Measurements from ENCODE around the gene WIPF2. TPM values are rescaled to one million over a fixed set of nuclear protein-coding genes. Genes with fewer than 3 reads are reported as not detected.
A peak's percentile ranks its signal among the peaks of the same experiment; 100 is the strongest.

The WIPF2 gene, protein sequence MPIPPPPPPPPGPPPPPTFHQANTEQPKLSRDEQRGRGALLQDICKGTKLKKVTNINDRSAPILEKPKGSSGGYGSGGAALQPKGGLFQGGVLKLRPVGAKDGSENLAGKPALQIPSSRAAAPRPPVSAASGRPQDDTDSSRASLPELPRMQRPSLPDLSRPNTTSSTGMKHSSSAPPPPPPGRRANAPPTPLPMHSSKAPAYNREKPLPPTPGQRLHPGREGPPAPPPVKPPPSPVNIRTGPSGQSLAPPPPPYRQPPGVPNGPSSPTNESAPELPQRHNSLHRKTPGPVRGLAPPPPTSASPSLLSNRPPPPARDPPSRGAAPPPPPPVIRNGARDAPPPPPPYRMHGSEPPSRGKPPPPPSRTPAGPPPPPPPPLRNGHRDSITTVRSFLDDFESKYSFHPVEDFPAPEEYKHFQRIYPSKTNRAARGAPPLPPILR
- 5.1 and 5.7 TPM in 2 replicates for total RNA-seq (2014; rRNA removed; shearing (Covaris generic))
- polyA plus RNA-seq (2015; cell fraction: cytosol; rRNA removed): 14.2 and 17.2 TPM in 2 replicates
- polyA plus RNA-seq (2015; cell fraction: nucleus; rRNA removed): 6.0 and 12.9 TPM in 2 replicates

DNA sequence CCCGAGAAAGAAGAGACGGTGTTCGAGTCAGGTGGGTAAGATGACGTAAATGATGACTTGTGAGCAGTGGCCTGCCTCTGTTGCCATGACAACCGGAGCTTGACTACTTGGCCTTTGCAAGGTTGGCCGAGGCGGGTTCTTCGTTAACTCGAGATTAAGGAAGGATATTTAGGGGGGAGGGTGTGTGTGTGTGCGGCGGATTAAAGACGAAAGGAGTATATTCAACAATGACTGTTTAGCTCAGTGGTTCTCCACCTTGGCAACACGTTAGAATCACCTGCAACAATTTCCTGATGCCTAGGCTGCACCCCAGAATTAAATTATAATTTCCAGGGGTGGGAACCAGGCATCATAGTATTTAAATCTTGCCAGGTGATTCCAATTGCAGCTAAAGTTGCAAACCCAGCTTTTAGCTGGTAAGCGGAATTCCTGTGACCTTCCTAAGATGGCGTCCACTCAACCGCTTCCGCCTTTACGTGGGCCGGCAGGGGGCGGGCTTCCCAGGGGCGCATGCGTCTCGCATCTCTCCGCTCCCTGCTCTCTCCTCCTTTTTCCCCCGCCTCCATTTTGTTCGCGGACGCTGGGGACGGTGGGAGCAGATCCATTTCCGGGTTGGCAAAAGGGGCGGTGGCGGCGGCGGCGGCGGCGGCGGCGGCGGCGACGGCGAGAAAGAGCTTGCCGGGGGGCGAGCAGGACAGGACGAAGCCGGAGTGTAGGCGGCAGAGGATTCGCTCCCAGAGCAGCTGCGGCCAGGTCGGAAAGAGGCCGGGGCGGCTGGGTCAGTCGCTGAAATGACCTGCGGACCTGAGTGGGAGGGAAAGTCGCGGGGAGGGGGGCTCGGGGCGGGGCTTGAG, at the start of gene WIPF2:
Gene WIPF2, plus strand, starts transcription at position 565 of the 854 bp plus-strand sequence. CDS start 37,156 bp downstream, outside the sequence.
- in situ Hi-C loops (cut with HindIII; ENCODE audit: low pct_unique_long_range_greater_than_20kb, low sequenced_read_pairs): no loop called here
- DNase-seq (ENCODE audit: low read depth, low spot score): peak; percentile 98

DNA sequence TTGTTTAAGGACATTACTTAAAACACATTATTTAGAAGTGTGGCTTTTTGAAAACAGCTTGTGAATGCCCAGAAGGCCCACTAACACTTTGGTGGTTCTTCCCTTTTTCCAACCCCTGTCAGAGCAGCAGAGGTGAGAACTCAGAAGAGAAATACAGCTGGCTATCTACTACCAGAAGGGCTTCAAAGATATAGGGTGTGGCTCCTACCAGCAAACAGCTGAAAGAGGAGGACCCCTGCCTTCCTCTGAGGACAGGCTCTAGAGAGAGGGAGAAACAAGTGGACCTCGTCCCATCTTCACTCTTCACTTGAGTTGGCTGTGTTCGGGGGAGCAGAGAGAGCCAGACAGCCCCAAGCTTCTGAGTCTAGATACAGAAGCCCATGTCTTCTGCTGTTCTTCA, 48.8 kb upstream of the WIPF2 start:
- in situ Hi-C loops (cut with HindIII; ENCODE audit: low pct_unique_long_range_greater_than_20kb, low sequenced_read_pairs): no loop called here
- DNase-seq (ENCODE audit: low read depth, low spot score): no peak

GRCh38 chr17:40171750-40172149, 47.4 kb upstream of the WIPF2 start:
- in situ Hi-C loops (cut with HindIII; ENCODE audit: low pct_unique_long_range_greater_than_20kb, low sequenced_read_pairs): no loop called here
- DNase-seq (ENCODE audit: low read depth, low spot score): no peak

- in situ Hi-C loops (cut with HindIII; ENCODE audit: low pct_unique_long_range_greater_than_20kb, low sequenced_read_pairs): no loop called here
- DNase-seq (ENCODE audit: low read depth, low spot score): no peak
Observed at GRCh38 chr17:40173091-40173777, 45.9 kb upstream of the WIPF2 start.

- DNase-seq (ENCODE audit: low read depth, low spot score): no peak
- in situ Hi-C loops (cut with HindIII; ENCODE audit: low pct_unique_long_range_greater_than_20kb, low sequenced_read_pairs): no loop called here
Observed at GRCh38 chr17:40173778-40174135, 45.3 kb upstream of the WIPF2 start.

GRCh38 chr17:40174514-40174913, 44.6 kb upstream of the WIPF2 start:
- DNase-seq (ENCODE audit: low read depth, low spot score): no peak
- in situ Hi-C loops (cut with HindIII; ENCODE audit: low pct_unique_long_range_greater_than_20kb, low sequenced_read_pairs): no loop called here

DNA sequence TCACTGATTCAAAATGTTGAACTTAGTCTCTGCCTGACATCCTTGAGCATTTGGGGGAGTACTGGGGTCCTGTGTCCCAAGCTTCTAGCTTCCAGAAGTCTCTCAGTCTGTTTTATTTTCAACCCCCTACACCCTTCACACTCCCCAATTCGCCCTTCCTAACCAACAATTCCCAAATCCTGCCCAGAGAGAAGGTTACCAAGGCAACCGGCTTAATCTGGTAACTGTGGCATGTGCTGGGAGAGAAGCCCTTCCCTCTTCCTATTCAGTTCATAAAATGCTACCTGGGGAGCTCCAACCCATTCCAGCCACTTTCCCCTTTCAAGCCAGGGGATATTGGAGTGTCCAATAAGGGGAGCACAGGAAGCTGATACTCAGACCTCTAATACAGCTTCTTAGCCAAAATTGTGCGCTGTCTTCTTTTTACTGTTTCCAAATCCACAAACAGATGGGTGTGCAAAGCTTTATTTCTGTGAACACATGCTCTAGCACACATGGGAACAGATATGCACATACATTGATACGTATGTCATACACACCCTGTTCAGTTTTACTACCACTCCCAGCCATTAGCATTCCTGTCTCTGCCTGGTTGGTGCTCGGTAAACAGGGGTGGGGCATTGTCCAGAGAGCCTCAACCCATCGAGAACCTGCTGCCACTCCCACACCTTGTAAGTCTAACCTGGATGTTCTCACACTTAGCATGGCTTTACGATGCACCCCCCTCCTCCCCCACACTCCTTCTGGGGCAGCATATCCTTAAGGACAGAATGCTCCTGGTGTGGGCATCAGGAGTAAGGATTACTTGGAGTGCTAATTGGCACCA, 43.0 kb upstream of the WIPF2 start:
- in situ Hi-C loops (cut with HindIII; ENCODE audit: low pct_unique_long_range_greater_than_20kb, low sequenced_read_pairs): no loop called here

GRCh38 chr17:40176754-40177110, 42.4 kb upstream of the WIPF2 start:
- in situ Hi-C loops (cut with HindIII; ENCODE audit: low pct_unique_long_range_greater_than_20kb, low sequenced_read_pairs): no loop called here
- DNase-seq (ENCODE audit: low read depth, low spot score): no peak

More for the DNA sequence above, 43.0 kb upstream of the WIPF2 start:
- no peak for DNase-seq (ENCODE audit: low read depth, low spot score)

DNA sequence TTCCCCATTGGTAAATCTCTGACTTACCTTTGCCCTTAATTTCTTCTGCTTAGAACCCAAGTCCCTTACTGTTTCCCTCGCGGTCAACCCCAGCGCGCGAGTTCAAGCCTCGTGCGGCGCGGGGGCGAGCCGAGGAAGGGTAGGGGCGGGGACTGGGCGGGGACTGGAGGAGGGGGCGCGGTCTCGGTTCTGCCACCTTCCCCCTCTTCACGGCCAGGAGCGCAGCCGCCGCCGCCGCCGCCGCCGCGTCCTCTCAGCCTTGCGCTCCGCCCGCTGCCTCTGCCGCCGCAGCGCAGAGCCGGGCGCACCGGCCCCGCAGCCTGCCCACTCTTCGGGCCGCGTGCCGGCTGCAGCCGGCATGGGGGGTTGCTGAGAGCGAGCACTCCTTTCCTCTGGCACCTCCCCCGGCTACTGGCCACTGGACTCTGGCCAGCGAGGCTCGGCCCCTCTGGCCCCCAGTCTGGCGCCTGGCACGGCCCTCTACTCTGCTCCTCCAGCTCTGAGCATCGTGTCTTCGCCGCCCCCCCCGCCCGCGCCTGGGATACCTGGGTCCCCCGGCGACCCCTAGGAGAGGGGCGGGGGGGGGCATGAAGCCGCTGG, 41.7 kb upstream of the WIPF2 start, which contains the start of gene RAPGEFL1:
Gene RAPGEFL1, plus strand, starts transcription at position 196 of the 600 bp plus-strand sequence. Its CDS starts 392 bp downstream, at position 588.
- in situ Hi-C loops (cut with HindIII; ENCODE audit: low pct_unique_long_range_greater_than_20kb, low sequenced_read_pairs): no loop called here
- DNase-seq (ENCODE audit: low read depth, low spot score): peak; percentile 75

GRCh38 chr17:40178021-40178601, 41.0 kb upstream of the WIPF2 start:
- in situ Hi-C loops (cut with HindIII; ENCODE audit: low pct_unique_long_range_greater_than_20kb, low sequenced_read_pairs): no loop called here

DNA sequence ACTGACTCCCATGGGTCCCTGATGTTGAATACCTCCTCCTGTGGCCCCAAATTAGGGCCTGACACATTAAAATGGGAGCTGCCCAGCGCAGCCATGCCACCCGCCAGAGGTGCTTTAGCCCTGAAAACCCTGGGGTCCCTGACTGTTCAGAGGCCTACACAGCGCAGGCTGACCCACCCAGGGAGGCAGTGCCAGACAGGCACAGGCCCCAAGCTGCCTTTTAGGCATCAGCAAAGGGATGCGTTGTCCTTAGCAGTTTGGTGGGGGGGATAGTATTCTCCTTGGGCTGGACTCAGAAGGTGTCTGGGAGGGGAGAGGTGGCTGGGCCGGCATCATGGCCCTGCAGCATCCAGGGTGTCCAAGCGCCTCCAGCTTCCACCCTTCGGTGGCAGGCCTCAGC, 40.4 kb upstream of the WIPF2 start:
- in situ Hi-C loops (cut with HindIII; ENCODE audit: low pct_unique_long_range_greater_than_20kb, low sequenced_read_pairs): no loop called here
- no peak for DNase-seq (ENCODE audit: low read depth, low spot score)

More at GRCh38 chr17:40178021-40178601, 41.0 kb upstream of the WIPF2 start:
- DNase-seq (ENCODE audit: low read depth, low spot score): no peak

- no peak for DNase-seq (ENCODE audit: low read depth, low spot score)
- in situ Hi-C loops (cut with HindIII; ENCODE audit: low pct_unique_long_range_greater_than_20kb, low sequenced_read_pairs): no loop called here
Observed at GRCh38 chr17:40179923-40180659, 39.0 kb upstream of the WIPF2 start.

DNA sequence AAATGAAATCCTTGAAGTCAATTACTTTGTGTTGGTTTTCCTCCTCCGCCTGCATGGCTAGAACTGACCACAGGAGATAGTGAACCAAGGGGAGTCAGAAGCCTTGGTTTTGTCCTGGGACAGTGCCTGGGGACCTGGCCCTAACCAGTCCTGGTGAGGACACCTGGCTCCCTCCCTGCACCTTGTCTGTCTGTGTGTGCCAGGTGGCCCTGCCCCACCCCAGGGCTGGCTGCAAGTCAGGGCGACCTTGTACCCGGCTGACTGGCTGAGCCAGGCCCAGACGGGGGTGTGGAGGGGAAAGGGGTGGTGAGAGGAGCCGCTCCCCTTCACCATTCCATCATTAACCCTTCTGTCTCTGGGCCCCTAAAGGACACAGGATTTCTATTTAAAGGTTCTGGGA, 38.4 kb upstream of the WIPF2 start:
- in situ Hi-C loops (cut with HindIII; ENCODE audit: low pct_unique_long_range_greater_than_20kb, low sequenced_read_pairs): no loop called here
- DNase-seq (ENCODE audit: low read depth, low spot score): no peak

GRCh38 chr17:40181205-40181604, 37.9 kb upstream of the WIPF2 start:
- no peak for DNase-seq (ENCODE audit: low read depth, low spot score)

DNA sequence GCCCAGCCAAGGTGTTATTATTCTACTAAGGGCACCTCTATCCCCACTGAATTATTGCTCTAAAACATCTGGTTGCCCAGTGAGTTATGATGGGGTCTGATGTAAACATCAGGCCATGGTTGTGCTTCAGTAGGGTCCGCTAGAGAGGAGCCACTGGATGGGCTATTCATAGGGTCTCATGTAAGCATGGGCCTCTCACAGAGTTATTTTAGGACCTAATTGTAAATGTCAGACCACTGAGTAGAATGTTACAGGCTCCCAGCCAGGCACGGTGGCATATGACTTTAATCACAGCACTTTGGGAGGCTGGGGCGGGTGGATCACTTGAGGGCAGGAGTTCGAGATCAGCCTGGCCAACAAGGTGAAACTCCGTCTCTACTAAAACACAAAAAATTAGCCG, 36.5 kb upstream of the WIPF2 start:
- in situ Hi-C loops (cut with HindIII; ENCODE audit: low pct_unique_long_range_greater_than_20kb, low sequenced_read_pairs): no loop called here
- DNase-seq (ENCODE audit: low read depth, low spot score): no peak

More at GRCh38 chr17:40181205-40181604, 37.9 kb upstream of the WIPF2 start:
- in situ Hi-C loops (cut with HindIII; ENCODE audit: low pct_unique_long_range_greater_than_20kb, low sequenced_read_pairs): no loop called here

DNA sequence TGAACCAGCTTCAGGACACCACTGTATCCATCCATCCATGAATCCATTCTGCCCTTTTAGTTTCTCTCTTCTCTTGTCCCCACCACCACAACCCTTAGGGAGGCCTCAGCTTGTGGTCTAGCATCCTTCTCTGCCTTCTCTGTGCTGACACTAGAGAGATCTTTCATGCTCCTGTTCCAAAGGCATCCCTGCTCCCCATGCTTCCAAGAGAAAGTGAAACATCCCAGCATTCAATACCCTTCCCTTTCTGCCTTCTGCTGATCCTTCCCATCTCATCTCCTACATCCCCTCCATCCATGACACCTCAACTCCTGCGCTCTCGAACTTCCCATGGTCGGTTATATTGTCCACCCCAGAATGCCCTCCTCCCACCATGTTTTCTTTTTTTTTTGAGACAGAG, 31.9 kb upstream of the WIPF2 start:
- no peak for DNase-seq (ENCODE audit: low read depth, low spot score)
- in situ Hi-C loops (cut with HindIII; ENCODE audit: low pct_unique_long_range_greater_than_20kb, low sequenced_read_pairs): no loop called here
